ENCODE results near the gene NCOA1. TPM values are rescaled to one million over a fixed set of nuclear protein-coding genes. Genes with fewer than 3 reads are reported as not detected.
A peak's percentile ranks its signal among the peaks of the same experiment; 100 is the strongest.

The NCOA1 gene
- total and polyA plus RNA-seq, 2 of the 4 experiments (the other 2 are of a cell fraction) = 6.7 to 11.3 TPM

DNA sequence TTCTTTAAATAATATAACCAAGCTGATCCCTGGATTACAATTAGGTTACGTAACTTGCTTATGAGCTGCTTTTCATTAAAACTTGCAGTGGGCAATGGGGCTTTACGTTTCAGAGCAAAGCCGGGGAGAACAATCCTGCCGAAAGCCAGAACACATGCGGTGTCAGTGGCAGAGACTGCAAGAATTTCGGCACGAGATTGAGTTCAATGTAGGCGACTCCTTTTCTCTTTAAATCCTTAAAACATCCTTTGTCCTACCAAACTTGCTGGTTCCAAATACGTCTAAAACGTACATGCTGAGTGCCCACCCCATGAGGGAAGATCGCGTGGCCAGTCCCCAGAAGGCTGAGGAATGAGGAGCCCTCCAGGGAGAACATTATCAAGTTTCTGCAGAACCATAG, 36.8 kb upstream of the NCOA1 start:
- Histone ChIP-seq H3K79me1 (ENCODE audit: low read depth in 1 of 2, low read length in 2 of 2) (no peaks in the 10 kb centered on the region), H2AK5ac (ENCODE audit: low read depth, low read length) (no peak overlapping the region), H3K4me2 (ENCODE audit: low read depth, low read length) (peak overlapping the region; percentile 94), H3K56ac (ENCODE audit: extremely low read depth, insufficient read depth, low read length) (no peak overlapping the region), H2AK9ac (replicated peaks; ENCODE audit: low read depth, low read length, poor library complexity) (no peak overlapping the region), H2AFZ (replicated peaks; ENCODE audit: low read length, poor library complexity) (peak overlapping the region; percentile 78), H3K27ac (ENCODE audit: insufficient read depth, low read length) (no peak overlapping the region), H4K5ac (ENCODE audit: low read depth, low read length) (no peak overlapping the region), H3K36me3 (ENCODE audit: control insufficient read depth, insufficient read depth, low read length) (no peaks in the 10 kb centered on the region), H3K18ac (ENCODE audit: low read depth, low read length) (no peak overlapping the region), H3K23ac (ENCODE audit: low read depth, low read length) (no peak overlapping the region), H3K4me1 (ENCODE audit: control insufficient read depth, insufficient read depth, low read length) (peaks cover 3% of the 10 kb centered on the region; the same call in 1 of the 2 replicates), H3K4me3 (ENCODE audit: insufficient read depth, low read depth, low read length) (0 out of 2 replicates have a peak overlapping the region, but pooled peaks have one; percentile 26), H3K9ac (ENCODE audit: low read depth, low read length) (peak overlapping the region; percentile 17; the same call in 1 of the 2 replicates), H2BK15ac (ENCODE audit: low read depth, low read length) (no peak overlapping the region), H3K14ac (replicated peaks; ENCODE audit: low read depth, low read length) (no peak overlapping the region), H2BK5ac (ENCODE audit: low read depth, low read length, poor library complexity, severe bottlenecking) (no peak overlapping the region), H4K8ac (ENCODE audit: low read depth in 2 of 2, low read length in 2 of 2) (no peak overlapping the region), H4K20me1 (ENCODE audit: insufficient read depth, low read length) (no peaks in the 10 kb centered on the region), H4K91ac (ENCODE audit: insufficient read depth, low read depth, low read length) (no peak overlapping the region), H2BK120ac (ENCODE audit: low read depth, low read length) (no peak overlapping the region), H3K9me1 (ENCODE audit: insufficient read depth, low read length) (0 out of 2 replicates have a peak, but pooled peaks cover 4% of the 10 kb centered on the region), H3K9me3 (ENCODE audit: control insufficient read depth, insufficient read depth, low read length) (peaks cover 5% of the 10 kb centered on the region), H2BK20ac (ENCODE audit: low read depth, low read length) (no peak overlapping the region), H3K4ac (ENCODE audit: low read depth, low read length) (no peak overlapping the region), H3K27me3 (ENCODE audit: control insufficient read depth, insufficient read depth, low read length) (peaks cover 4% of the 10 kb centered on the region)
- dilution Hi-C loops (cut with HindIII; ENCODE audit: low sequenced_read_pairs, unreplicated experiment) = no loop called here
- 19% methylated on average over 6 of the region's 12 CpGs; no CpG with 5 or more reads in 1 of the 2 experiments for WGBS, 2 experiments (ENCODE audit: extremely low coverage in 2 of 2, insufficient read length in 1 of 2)
- ATAC-seq (ENCODE audit: low read depth) = 0 out of 2 replicates have a peak, but pooled peaks have one; percentile 22
- POLR2A ChIA-PET (ENCODE audit: unreplicated experiment) = interaction anchor here (0.7 kb wide), 1 partner anchor 708 kb away, joined by 3 read pairs; no protein-coding TSS in a partner anchor
- TF ChIP-seq MAFK (IDR thresholded peaks at IDR 0.05; ENCODE audit: low read depth, low read length) (no peak), MAZ (IDR thresholded peaks at IDR 0.05; ENCODE audit: borderline replicate concordance, low read depth, low read length) (no peak), RFX5 (IDR thresholded peaks at IDR 0.05; ENCODE audit: low read depth, low read length) (no peak), MXI1 (IDR thresholded peaks at IDR 0.05; ENCODE audit: borderline replicate concordance, low read depth, low read length) (no peak), RCOR1 (IDR thresholded peaks at IDR 0.05; ENCODE audit: insufficient replicate concordance, low read length) (no peak)
- TF ChIP-seq, protein P1, sequence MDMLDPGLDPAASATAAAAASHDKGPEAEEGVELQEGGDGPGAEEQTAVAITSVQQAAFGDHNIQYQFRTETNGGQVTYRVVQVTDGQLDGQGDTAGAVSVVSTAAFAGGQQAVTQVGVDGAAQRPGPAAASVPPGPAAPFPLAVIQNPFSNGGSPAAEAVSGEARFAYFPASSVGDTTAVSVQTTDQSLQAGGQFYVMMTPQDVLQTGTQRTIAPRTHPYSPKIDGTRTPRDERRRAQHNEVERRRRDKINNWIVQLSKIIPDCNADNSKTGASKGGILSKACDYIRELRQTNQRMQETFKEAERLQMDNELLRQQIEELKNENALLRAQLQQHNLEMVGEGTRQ (IDR thresholded peaks at IDR 0.05; ENCODE audit: low read depth, low read length) = no peak
- TF ChIP-seq, protein P2, sequence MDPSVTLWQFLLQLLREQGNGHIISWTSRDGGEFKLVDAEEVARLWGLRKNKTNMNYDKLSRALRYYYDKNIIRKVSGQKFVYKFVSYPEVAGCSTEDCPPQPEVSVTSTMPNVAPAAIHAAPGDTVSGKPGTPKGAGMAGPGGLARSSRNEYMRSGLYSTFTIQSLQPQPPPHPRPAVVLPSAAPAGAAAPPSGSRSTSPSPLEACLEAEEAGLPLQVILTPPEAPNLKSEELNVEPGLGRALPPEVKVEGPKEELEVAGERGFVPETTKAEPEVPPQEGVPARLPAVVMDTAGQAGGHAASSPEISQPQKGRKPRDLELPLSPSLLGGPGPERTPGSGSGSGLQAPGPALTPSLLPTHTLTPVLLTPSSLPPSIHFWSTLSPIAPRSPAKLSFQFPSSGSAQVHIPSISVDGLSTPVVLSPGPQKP (IDR thresholded peaks at IDR 0.05; ENCODE audit: borderline replicate concordance, low read depth, low read length) = no peak
- TF ChIP-seq, protein P3, sequence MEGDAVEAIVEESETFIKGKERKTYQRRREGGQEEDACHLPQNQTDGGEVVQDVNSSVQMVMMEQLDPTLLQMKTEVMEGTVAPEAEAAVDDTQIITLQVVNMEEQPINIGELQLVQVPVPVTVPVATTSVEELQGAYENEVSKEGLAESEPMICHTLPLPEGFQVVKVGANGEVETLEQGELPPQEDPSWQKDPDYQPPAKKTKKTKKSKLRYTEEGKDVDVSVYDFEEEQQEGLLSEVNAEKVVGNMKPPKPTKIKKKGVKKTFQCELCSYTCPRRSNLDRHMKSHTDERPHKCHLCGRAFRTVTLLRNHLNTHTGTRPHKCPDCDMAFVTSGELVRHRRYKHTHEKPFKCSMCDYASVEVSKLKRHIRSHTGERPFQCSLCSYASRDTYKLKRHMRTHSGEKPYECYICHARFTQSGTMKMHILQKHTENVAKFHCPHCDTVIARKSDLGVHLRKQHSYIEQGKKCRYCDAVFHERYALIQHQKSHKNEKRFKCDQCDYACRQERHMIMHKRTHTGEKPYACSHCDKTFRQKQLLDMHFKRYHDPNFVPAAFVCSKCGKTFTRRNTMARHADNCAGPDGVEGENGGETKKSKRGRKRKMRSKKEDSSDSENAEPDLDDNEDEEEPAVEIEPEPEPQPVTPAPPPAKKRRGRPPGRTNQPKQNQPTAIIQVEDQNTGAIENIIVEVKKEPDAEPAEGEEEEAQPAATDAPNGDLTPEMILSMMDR (conservative IDR thresholded peaks at IDR 0.05; ENCODE audit: low read depth, low read length) = no peak
- peak; percentile 17 for DNase-seq
- intact Hi-C loops (cut with micrococcal nuclease) = no loop called here
- in situ Hi-C loops (cut with MboI; ENCODE audit: low sequenced_read_pairs) = no loop called here
- BruUV-seq (replicated peaks) = no TSS peak
- CTCF ChIA-PET = interaction anchor here (0.6 kb wide), 3 partner anchors 36 to 338 kb away, joined by 3 to 4 read pairs (median 4); no protein-coding TSS in a partner anchor

Data from IMR-90 (cell line).